ENCODE measurements around the gene PRKG1. TPM values are rescaled to one million over a fixed set of nuclear protein-coding genes. Genes with fewer than 3 reads are reported as not detected.

Gene PRKG1
- total and polyA plus RNA-seq, 2 experiments from 2014 or later: 18.2 to 21.1 TPM

GRCh38 chr10:51423121-51423452, 348.8 kb downstream of the PRKG1 start:
- Histone ChIP-seq H4K20me1 (replicated peaks; ENCODE audit: insufficient read depth) (no peaks in the 10 kb centered on the region), H3K4me1 (ENCODE audit: insufficient read depth) (no peaks in the 10 kb centered on the region), H3F3A (replicated peaks; ENCODE audit: low read depth) (no peaks in the 10 kb centered on the region), H3K9me2 (ENCODE audit: insufficient read depth) (peaks cover 3% of the 10 kb centered on the region; the same call in 1 of the 2 replicates), H3K4me3 (no peak overlapping the region), H3K79me2 (replicated peaks; ENCODE audit: insufficient read depth) (no peaks in the 10 kb centered on the region), H2AFZ (no peak overlapping the region), H3K27me3 (ENCODE audit: insufficient read depth) (no peaks in the 10 kb centered on the region), H3K27ac (ENCODE audit: low read depth) (no peak overlapping the region), H3K4me2 (no peak overlapping the region), H3K36me3 (ENCODE audit: insufficient read depth) (no peaks in the 10 kb centered on the region)
- no peak overlapping the region for H3K4me3 Mint-ChIP-seq
- no peak overlapping the region for H3K27ac Mint-ChIP-seq
- no peaks in the 10 kb centered on the region for H3K27me3 Mint-ChIP-seq (ENCODE audit: insufficient read depth, low read depth, poor library complexity)
- H3K9me3 Mint-ChIP-seq: no peaks in the 10 kb centered on the region
- no peak for ATAC-seq
- peaks cover 13% of the 10 kb centered on the region; the same call in 2 of the 3 replicates for H3K4me1 Mint-ChIP-seq
- TF ChIP-seq EZH2 (IDR thresholded peaks at IDR 0.05; ENCODE audit: low read depth, unreplicated experiment) (no peak), EZH2phosphoT487 (IDR thresholded peaks at IDR 0.05; ENCODE audit: unreplicated experiment) (no peak), POLR2AphosphoS5 (IDR thresholded peaks at IDR 0.05; ENCODE audit: low read depth) (no peak), JUNB (IDR thresholded peaks at IDR 0.05; ENCODE audit: unreplicated experiment) (no peak), REST (IDR thresholded peaks at IDR 0.05; ENCODE audit: unreplicated experiment) (no peak), NANOG (IDR thresholded peaks at IDR 0.05; ENCODE audit: borderline replicate concordance) (no peak), STAT1 (IDR thresholded peaks at IDR 0.05; ENCODE audit: unreplicated experiment) (no peak), ETS1 (IDR thresholded peaks at IDR 0.05) (no peak), ZNF114 (CRISPR knock-in tag; IDR thresholded peaks at IDR 0.05) (no peak), CTCF (conservative IDR thresholded peaks at IDR 0.05; ENCODE audit: low read depth in 2 of 2) (no peak), ZNF462 (CRISPR knock-in tag; IDR thresholded peaks at IDR 0.05) (no peak), ZNF331 (CRISPR knock-in tag; IDR thresholded peaks at IDR 0.05; ENCODE audit: low read depth) (no peak), CREB1 (CRISPR knock-in tag; IDR thresholded peaks at IDR 0.05; ENCODE audit: low read depth) (no peak)
- no peak for DNase-seq (ENCODE audit: low spot score)
- no peaks in the 10 kb centered on the region for H3K36me3 Mint-ChIP-seq (ENCODE audit: low read depth)

All from GM23338 (cell line).